Cardiac septum (tissue), 1 donor: ENCODE data around the gene POLR3A. TPM values are rescaled to one million over a fixed set of nuclear protein-coding genes. Genes with fewer than 3 reads are reported as not detected.

Experiments used
- DNase-seq: peaks from one replicate; pipeline ENCODE4 v3.0.0-alpha.2; 2020; ENCODE audit warnings: low spot score
- intact Hi-C: fragments of 100-400 bp; cut with DNase I; formaldehyde crosslinking; loops from one replicate; pipeline ENCODE4 v1.14.0; 2022
- total RNA-seq: library from RNA; stranded (reverse); fragmentation: NEBNext Ultra II Directional; extraction: Animal tissue kit (Norgen Biotek cat#: 25700); gene quantifications from one replicate; pipeline ENCODE4 v1.2.1, GENCODE V29; 2021
- donor health status: DM: no; HTN: no; CAD: no.

Gene POLR3A
- total RNA-seq, 1 donor from 2014 or later = 9.9 TPM

DNA sequence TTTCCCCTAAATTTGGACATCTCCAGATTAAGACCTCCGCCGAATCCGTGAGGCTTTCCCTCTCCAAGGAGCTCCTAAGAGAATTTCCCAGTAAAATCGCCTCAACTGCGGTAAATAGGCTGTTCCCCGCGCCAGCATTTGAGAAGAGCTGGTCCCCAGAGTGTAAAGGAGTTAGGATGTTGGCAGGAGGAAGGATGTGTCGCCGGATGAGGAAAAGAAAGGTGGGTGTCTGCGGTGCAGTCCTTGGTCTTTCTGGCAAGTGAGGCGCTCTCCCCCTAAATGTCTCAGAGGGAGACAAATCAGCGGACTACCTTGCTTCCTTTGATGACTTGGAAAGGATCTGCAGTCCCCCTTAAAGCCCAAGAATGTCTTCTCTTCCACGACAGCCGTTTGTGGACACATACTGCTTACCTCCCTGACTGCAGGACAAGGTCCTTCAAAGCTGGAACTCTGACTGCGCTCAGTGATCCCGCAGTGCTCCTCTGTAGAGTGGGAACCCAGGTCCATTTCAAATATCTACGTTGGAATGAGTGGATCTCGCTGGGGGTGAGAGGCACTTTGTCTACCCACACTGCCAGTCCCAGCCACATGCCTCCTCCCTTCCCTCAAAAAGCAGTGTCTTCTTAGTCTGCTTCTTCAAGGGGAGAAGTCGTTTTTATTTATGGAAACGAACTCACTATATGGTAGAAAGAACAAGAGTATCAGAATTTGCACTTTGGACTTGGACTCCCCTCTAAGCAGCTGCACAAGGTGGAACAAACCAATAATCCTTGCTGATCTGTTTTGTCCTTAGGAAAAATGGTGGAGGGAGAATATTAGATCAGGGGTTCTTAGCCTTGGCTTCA, 101.7 kb downstream of the POLR3A start:
- intact Hi-C loops = loop anchor here (5.0 kb wide), 1 partner anchor 45 kb away; no protein-coding TSS in a partner anchor
- DNase-seq = no peak

DNA sequence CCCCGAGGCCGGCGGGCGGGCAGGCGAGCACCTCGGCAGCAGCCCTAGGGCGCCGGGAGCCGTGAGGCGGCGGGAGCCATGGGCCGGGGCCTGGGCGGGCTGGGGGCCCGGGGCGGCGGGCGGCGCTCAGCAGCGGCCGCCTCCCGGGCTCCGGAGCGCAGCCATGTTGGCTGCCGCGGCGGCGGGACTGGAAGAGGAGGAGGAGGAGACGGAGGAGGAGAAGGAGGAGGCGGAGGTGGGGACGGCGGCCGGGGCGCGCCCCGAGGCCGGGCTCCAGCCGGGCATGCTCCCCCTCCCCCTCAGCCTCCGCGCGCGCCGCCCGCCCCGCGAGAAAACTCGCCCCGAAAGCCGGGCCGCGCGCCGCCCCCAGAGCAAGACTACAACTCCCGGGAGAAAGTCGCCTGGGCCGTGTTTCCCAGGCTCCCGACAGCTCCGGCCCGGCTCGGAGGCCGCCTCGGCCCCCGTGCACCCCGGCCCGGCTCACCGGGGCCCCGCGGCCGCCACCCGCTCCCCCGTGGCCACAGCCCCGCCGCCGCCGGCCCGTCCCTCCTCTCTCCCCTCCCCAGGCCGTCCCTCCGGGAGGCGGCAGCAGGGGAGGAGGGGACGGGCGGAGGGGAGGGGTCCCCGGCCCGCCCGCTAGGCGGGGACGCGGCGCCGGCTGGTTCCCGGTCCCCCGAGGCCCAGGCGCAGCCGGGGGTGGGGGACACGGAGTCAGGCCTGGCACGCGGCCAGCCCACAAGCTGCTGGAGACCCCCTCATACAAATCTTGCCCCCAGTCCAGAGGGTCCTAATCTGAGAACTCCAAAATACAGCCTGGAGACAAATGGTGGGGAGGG, 102.5 kb downstream of the POLR3A start, which contains the start of gene DLG5:
Gene DLG5 (minus strand): TSS at position 190 of the 836 bp plus-strand sequence. CDS start 235 bp downstream, outside the sequence.
- intact Hi-C loops = loop anchor here (5.0 kb wide), 1 partner anchor 46 kb away; no protein-coding TSS in a partner anchor
- no peak for DNase-seq

DNA sequence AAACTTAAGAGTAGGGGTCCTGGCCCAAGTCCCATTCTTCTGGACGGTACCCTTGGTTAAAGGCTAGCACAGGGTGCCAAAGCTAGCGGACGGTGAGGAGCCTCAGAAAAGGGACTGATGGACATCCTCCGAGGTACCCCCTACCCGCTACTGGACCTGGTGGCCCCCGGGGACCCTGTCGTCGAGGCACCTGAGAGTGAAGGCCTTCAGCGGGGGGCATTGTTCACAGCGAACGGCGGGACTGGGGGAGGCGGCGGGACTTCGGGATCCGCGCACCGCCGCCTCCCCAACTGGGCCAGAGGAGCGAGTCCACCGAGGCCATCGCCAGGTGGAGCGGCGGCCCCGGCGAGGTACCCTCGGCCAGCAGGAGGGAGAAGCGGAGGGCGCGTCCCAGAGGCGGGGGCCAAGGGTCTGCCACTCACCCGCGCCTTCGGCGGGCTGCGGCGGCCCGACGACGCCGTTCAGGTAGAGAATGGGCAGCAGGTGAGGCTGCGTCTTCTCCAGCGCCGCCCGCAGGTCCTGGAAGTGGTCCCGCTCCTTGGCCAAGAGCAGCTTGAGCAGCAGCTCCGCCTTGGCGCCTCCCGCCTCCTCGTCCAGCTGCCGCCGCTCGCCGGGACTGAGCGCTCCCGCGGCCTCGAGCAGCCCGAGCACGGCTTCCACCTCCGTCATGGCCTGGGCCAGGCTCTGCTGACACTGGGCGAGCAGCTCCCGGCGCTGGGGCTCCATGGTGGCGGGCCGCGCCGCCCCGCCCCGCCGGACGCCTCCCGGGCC, 103.3 kb downstream of the POLR3A start:
- no peak for DNase-seq
- intact Hi-C loops = loop anchor here (5.0 kb wide), 1 partner anchor 46 kb away; no protein-coding TSS in a partner anchor

DNA sequence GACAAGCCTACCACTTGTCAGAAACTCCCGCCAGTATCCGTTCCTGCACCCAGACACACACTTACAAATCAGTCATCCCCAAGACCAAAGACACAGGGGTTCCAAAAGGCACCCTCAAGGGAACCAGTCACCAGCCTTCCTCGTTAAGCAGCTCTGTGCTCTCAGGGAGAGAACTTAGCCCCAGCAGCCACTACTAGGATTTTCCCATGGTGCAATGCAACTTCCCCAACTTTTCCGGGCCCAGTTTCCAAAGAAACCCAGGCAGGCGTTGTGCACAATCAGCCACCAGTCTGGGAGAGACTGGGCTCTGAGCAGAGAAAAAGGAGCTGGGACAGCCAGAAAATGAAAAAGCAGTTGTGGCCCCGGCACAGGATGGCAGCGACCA, 103.9 kb downstream of the POLR3A start:
- intact Hi-C loops = loop anchor here (5.0 kb wide), 1 partner anchor 47 kb away; no protein-coding TSS in a partner anchor
- no peak for DNase-seq

DNA sequence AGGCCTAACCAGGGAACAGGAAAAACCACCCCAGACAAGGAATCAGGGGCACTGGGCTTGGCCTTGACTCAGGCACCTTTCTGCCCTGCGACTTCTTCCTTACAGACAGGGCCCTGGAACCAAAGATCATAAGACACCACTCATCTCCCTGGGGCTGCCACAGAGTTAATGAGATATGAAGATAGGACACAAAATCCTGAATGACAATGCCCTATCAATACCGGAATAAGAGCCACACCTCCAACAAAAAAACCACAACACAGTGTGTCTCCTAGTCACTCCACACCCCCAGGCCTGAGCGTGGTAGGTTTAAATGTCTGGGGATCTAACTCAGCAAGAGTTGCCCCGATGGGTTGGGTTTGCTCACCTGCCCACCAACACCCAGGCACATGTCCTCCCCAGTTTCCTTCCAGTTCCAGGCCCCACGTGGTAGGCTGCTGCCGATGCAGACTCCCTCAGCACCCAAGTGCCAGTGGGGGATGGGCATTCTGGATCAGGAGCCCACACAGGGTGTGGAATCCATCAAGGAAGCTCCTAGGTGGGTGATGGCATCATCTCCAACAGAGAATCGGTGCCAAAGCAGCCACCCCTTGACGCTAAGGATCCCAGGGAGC, 106.6 kb downstream of the POLR3A start:
- no peak for DNase-seq
- intact Hi-C loops = no loop called here

DNA sequence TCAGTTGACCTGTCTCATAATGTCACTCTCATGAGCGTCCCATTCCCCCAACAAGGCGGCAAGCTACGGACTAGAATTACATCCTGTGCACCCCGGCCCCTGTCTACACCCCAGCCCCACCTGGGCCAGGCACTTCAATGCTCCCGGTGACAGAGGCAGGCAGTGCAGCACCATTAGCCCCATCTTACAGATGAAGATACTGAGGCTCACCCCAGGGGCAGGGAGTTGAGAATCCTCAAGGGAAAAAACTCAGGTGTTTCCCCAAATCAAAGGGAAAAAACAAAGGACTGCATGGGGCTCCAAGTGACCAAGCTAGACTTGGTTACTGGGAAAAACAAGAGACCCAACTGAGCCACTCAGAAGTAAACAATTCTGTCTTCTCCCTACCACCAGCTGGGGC, 107.3 kb downstream of the POLR3A start:
- DNase-seq = no peak
- intact Hi-C loops = no loop called here

DNA sequence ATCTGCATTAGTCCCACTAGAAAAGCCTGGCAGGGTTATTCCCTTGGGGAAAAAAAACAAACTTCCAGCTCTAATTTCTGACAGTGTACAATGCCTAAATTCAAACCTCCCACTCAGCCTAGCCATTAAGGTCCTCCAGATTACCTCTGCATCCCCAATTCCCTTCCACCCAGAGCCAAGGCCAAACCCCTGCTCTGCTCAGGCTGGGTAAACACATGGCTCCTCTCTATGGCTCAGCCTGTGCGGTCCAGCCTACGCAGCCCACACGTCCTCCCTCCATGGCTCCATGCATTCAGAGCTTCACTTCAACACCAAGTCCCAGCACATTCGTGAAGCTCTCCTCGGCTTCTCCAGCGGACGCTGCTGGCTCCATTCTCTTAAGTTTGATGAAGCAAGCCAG, 107.9 kb downstream of the POLR3A start:
- DNase-seq = no peak
- intact Hi-C loops = no loop called here

DNA sequence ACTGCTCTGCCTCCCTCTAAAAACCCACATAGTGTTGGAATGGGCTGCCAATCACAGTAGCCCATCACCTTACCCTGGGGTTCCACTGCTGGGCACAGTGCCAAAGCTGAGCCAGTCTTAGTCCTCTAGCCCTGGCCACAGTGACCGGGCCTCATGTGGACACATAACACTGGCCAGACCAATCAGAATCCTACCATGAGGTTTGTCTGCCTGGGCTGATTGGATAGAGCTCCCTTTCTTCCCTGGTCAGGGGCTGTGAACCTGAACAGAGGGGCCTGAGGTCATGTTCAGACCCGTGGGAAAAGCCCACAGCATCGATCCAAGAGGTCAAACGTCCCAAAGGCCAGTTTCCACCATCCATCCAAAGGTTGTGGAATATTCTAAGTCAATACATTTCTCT, 108.8 kb downstream of the POLR3A start:
- intact Hi-C loops = no loop called here
- no peak for DNase-seq

DNA sequence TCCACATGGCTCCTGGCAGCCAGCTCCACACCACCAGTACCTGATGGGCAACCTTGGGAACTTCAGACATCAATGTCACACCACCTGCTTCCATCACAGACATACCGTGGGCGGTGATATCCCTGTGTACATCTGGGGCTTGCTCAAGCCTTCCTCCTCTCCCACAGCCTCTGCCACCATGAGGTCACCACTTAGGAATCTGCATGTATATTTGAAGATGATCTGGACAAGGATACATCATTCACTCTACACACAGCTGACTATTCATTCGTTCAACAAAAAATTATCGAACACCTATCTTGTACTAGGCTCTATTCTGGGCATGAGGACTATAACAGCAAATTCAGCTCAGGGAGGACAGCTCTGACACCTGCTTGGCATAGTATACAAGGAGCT, 109.6 kb downstream of the POLR3A start:
- intact Hi-C loops = no loop called here
- no peak for DNase-seq

Other genes with a start within 250 kb of the POLR3A start
- gene DLG5, start 102.8 kb downstream of the POLR3A start, total RNA-seq = 19.5 TPM
- gene RPS24, start 4.3 kb upstream of the POLR3A start, total RNA-seq = 694 TPM